HEK293 (cell line): ENCODE measurements around the gene MYO1E.

ENCODE experiments used
- CTCF ChIA-PET: fragments of 350-600 bp; formaldehyde crosslinking; extraction: SDS; loops from one replicate; lab custom pipeline; 2021; ENCODE audit warnings: antibody characterized with exemption; lab: Yijun Ruan, JAX
- POLR2A ChIA-PET: fragments of 300-600 bp; formaldehyde crosslinking; extraction: SDS; loops from one replicate; lab custom pipeline; 2020; ENCODE audit warnings: antibody characterized with exemption, inconsistent platforms; lab: Yijun Ruan, JAX
- H3K27ac ChIP-seq: fragments of 200-500 bp; sonication (Bioruptor generic); 2 replicates; pipeline ENCODE4 v1.5.1; 2014; ENCODE audit warnings: low read depth, low read length, control low read depth, inconsistent platforms; ENCODE audit errors: extremely low read depth
- H3K36me3 ChIP-seq, 2 experiments: fragments of 200-500 bp in 1 of 2; sonication (Bioruptor generic) in 1 of 2; 1 replicate in 1 of 2; 2 replicates in 1 of 2; pipeline ENCODE4 v1.5.1; 2014 to 2017; ENCODE audit warnings: inconsistent platforms in 2 of 2, low read length in 2 of 2; ENCODE audit not compliant: control insufficient read depth in 2 of 2, insufficient read depth in 1 of 2
- H3K4me1 ChIP-seq: fragments of 200-500 bp; sonication (Bioruptor generic); 2 replicates; pipeline ENCODE4 v1.5.1; 2014; ENCODE audit warnings: mild to moderate bottlenecking, low read length, inconsistent platforms; ENCODE audit not compliant: control insufficient read depth, insufficient read depth
- H3K4me3 ChIP-seq: 2 replicates; pipeline ENCODE4 v1.5.1; 2011; ENCODE audit warnings: low read depth, mild to moderate bottlenecking, control low read depth, low read length, moderate library complexity
- H3K9me3 ChIP-seq: fragments of 200-500 bp; sonication (Bioruptor generic); 2 replicates; pipeline ENCODE4 v1.5.1; 2014; ENCODE audit warnings: low read depth, low read length, inconsistent platforms; ENCODE audit not compliant: control insufficient read depth, insufficient read depth
- BCL11B ChIP-seq: fragments of 450-650 bp; formaldehyde crosslinking; IDR thresholded peaks from 2 replicates; pipeline ENCODE4 v1.5.1; 2016; ENCODE audit warnings: low read depth, missing biosample characterization, missing genetic modification characterization
- ELK4 ChIP-seq: IDR thresholded peaks from 2 replicates; pipeline ENCODE4 v1.6.1; 2011; ENCODE audit warnings: mild to moderate bottlenecking, low read depth, low read length, borderline replicate concordance
- HIC1 ChIP-seq: fragments of 450-650 bp; formaldehyde crosslinking; IDR thresholded peaks from 2 replicates; pipeline ENCODE4 v1.5.1; 2016; ENCODE audit warnings: missing biosample characterization, missing genetic modification characterization
- KLF1 ChIP-seq: fragments of 450-650 bp; formaldehyde crosslinking; IDR thresholded peaks from 2 replicates; pipeline ENCODE4 v1.5.1; 2016; ENCODE audit warnings: missing biosample characterization, missing genetic modification characterization
- KLF7 ChIP-seq: fragments of 450-650 bp; formaldehyde crosslinking; IDR thresholded peaks from 2 replicates; pipeline ENCODE4 v1.5.1; 2016; ENCODE audit warnings: missing biosample characterization, missing genetic modification characterization, borderline replicate concordance
- SETDB1 ChIP-seq: IDR thresholded peaks from one replicate; pipeline ENCODE4 v1.6.1; 2017; ENCODE audit warnings: mild to moderate bottlenecking, low read length, moderate library complexity, mixed read lengths; ENCODE audit not compliant: insufficient read length
- ZBTB49 ChIP-seq: fragments of 450-650 bp; formaldehyde crosslinking; IDR thresholded peaks from 2 replicates; pipeline ENCODE4 v1.5.1; 2016; ENCODE audit warnings: missing biosample characterization, missing genetic modification characterization, low read depth
- ZNF169 ChIP-seq: fragments of 450-650 bp; formaldehyde crosslinking; IDR thresholded peaks from 2 replicates; pipeline ENCODE4 v1.5.1; 2016; ENCODE audit warnings: missing biosample characterization, missing genetic modification characterization
- ZNF266 ChIP-seq: fragments of 450-650 bp; formaldehyde crosslinking; IDR thresholded peaks from 2 replicates; pipeline ENCODE4 v1.5.1; 2016; ENCODE audit warnings: missing biosample characterization, missing genetic modification characterization, low read depth
- ZNF394 ChIP-seq: fragments of 450-650 bp; formaldehyde crosslinking; IDR thresholded peaks from 2 replicates; pipeline ENCODE4 v1.5.1; 2016; ENCODE audit warnings: missing biosample characterization, missing genetic modification characterization, mild to moderate bottlenecking, moderate library complexity, borderline replicate concordance
- ZNF449 ChIP-seq: fragments of 450-650 bp; formaldehyde crosslinking; IDR thresholded peaks from 2 replicates; pipeline ENCODE4 v1.5.1; 2017; ENCODE audit warnings: missing biosample characterization, mild to moderate bottlenecking, missing genetic modification characterization, moderate library complexity
- ZNF571 ChIP-seq: fragments of 450-650 bp; formaldehyde crosslinking; IDR thresholded peaks from 2 replicates; pipeline ENCODE4 v1.5.0; 2017; ENCODE audit warnings: missing biosample characterization, missing genetic modification characterization
- ZNF624 ChIP-seq: fragments of 450-650 bp; formaldehyde crosslinking; IDR thresholded peaks from 2 replicates; pipeline ENCODE4 v1.5.1; 2017; ENCODE audit warnings: missing biosample characterization, missing genetic modification characterization
- ZNF830 ChIP-seq: fragments of 450-650 bp; IDR thresholded peaks from 2 replicates; pipeline ENCODE4 v1.5.0; 2018; ENCODE audit warnings: missing biosample characterization, missing genetic modification characterization, low read depth, mild to moderate bottlenecking, moderate library complexity
- ZSCAN18 ChIP-seq: fragments of 450-650 bp; formaldehyde crosslinking; IDR thresholded peaks from 2 replicates; pipeline ENCODE4 v1.5.1; 2016; ENCODE audit warnings: missing biosample characterization, missing genetic modification characterization
- TF ChIP-seq, protein P1 (sequence below): fragments of 450-650 bp; formaldehyde crosslinking; IDR thresholded peaks from 2 replicates; pipeline ENCODE4 v1.5.1; 2016; ENCODE audit warnings: missing biosample characterization, missing genetic modification characterization, borderline replicate concordance
- TF ChIP-seq, protein P2 (sequence below): fragments of 450-650 bp; formaldehyde crosslinking; conservative IDR thresholded peaks from 2 replicates; pipeline ENCODE4 v1.5.1; 2016; ENCODE audit warnings: low read depth, missing biosample characterization, missing genetic modification characterization

Gene MYO1E

DNA sequence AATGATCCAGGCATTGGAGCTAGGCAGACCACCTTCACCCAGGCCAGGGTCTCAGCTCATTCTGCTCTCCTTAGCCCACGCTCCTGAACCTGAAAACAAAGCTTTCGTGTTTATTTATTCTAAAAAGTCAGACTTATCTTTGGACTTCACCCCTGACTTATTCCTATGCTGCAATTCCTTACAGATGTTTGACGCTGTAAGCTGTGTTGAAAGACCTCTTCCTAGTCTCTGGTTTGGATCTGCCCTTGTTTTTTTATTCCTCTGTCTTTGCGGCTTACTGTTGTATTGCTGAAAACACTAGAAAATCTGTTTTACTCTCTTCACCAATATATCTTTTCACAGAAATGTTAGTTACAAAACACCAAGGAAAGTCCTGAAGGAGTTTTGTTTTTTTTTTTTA is 206.5 kb downstream of the MYO1E start:
- peaks cover 4 to 5% of the 10 kb centered on the region in 2 experiments; a peak in 2 of 3 replicates for H3K36me3 ChIP-seq
- 0 out of 2 replicates have a peak overlapping the region, but pooled peaks have one; percentile 37 for H3K27ac ChIP-seq
- CTCF ChIA-PET: interaction anchor here (0.6 to 1.8 kb wide), 4 partner anchors 8 to 363 kb away, joined by 3 to 13 read pairs (median 4); no protein-coding TSS in a partner anchor

DNA sequence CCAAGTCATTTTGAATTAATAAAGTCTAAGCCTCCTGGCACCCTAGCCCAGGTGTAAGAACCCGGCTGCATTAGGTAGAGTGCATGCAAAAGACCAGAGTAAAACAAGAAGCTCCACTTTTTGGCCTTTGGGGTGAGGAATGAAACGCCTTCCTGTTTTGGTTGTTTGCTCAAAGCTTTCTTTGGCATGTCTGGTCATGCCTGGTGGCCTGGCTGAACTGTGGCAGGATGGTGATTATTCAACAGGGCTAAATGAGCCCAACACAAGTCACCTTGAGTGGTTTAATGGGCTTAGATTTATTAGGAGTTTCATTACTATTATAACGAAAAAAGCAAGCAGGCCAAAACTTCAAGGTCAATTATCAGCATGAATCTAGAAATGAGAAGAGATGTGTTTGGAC is 206.9 kb downstream of the MYO1E start:
- 0 out of 2 replicates have a peak overlapping the region, but pooled peaks have one; percentile 37 for H3K27ac ChIP-seq
- CTCF ChIA-PET: interaction anchor here (1.0 to 1.8 kb wide), 3 partner anchors 9 to 363 kb away, joined by 3 to 13 read pairs (median 4); no protein-coding TSS in a partner anchor
- TF ChIP-seq HIC1 (tag by site-specific recombination): no peak
- TF ChIP-seq, protein P1, sequence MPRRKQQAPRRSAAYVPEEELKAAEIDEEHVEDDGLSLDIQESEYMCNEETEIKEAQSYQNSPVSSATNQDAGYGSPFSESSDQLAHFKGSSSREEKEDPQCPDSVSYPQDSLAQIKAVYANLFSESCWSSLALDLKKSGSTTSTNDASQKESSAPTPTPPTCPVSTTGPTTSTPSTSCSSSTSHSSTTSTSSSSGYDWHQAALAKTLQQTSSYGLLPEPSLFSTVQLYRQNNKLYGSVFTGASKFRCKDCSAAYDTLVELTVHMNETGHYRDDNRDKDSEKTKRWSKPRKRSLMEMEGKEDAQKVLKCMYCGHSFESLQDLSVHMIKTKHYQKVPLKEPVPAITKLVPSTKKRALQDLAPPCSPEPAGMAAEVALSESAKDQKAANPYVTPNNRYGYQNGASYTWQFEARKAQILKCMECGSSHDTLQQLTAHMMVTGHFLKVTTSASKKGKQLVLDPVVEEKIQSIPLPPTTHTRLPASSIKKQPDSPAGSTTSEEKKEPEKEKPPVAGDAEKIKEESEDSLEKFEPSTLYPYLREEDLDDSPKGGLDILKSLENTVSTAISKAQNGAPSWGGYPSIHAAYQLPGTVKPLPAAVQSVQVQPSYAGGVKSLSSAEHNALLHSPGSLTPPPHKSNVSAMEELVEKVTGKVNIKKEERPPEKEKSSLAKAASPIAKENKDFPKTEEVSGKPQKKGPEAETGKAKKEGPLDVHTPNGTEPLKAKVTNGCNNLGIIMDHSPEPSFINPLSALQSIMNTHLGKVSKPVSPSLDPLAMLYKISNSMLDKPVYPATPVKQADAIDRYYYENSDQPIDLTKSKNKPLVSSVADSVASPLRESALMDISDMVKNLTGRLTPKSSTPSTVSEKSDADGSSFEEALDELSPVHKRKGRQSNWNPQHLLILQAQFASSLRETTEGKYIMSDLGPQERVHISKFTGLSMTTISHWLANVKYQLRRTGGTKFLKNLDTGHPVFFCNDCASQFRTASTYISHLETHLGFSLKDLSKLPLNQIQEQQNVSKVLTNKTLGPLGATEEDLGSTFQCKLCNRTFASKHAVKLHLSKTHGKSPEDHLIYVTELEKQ (tag by site-specific recombination): no peak
- no peak for TF ChIP-seq ZNF571 (tag by site-specific recombination)
- no peak for TF ChIP-seq ZNF830 (tag by site-specific recombination)
- TF ChIP-seq ZNF624 (tag by site-specific recombination): no peak
- no peak for TF ChIP-seq ZNF169 (tag by site-specific recombination)
- no peak for TF ChIP-seq ELK4
- peak; percentile 55; the same call in 1 of the 2 replicates for TF ChIP-seq ZNF449
- TF ChIP-seq, protein P2, sequence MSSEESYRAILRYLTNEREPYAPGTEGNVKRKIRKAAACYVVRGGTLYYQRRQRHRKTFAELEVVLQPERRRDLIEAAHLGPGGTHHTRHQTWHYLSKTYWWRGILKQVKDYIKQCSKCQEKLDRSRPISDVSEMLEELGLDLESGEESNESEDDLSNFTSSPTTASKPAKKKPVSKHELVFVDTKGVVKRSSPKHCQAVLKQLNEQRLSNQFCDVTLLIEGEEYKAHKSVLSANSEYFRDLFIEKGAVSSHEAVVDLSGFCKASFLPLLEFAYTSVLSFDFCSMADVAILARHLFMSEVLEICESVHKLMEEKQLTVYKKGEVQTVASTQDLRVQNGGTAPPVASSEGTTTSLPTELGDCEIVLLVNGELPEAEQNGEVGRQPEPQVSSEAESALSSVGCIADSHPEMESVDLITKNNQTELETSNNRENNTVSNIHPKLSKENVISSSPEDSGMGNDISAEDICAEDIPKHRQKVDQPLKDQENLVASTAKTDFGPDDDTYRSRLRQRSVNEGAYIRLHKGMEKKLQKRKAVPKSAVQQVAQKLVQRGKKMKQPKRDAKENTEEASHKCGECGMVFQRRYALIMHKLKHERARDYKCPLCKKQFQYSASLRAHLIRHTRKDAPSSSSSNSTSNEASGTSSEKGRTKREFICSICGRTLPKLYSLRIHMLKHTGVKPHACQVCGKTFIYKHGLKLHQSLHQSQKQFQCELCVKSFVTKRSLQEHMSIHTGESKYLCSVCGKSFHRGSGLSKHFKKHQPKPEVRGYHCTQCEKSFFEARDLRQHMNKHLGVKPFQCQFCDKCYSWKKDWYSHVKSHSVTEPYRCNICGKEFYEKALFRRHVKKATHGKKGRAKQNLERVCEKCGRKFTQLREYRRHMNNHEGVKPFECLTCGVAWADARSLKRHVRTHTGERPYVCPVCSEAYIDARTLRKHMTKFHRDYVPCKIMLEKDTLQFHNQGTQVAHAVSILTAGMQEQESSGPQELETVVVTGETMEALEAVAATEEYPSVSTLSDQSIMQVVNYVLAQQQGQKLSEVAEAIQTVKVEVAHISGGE: no peak
- TF ChIP-seq ZNF394: no peak
- no peak for TF ChIP-seq BCL11B (tag by site-specific recombination)
- no peak for TF ChIP-seq SETDB1
- no peak for TF ChIP-seq ZNF266
- TF ChIP-seq ZBTB49 (tag by site-specific recombination): peak; percentile 44; the same call in 1 of the 2 replicates
- no peak for TF ChIP-seq KLF7 (tag by site-specific recombination)
- no peak for TF ChIP-seq ZSCAN18 (tag by site-specific recombination)

More for the DNA sequence above, 206.5 kb downstream of the MYO1E start:
- H3K9me3 ChIP-seq: no peaks in the 10 kb centered on the region
- H3K4me3 ChIP-seq: no peak overlapping the region
- no peak for TF ChIP-seq KLF1
- POLR2A ChIA-PET: no interaction called here
- H3K4me1 ChIP-seq: peaks cover 5% of the 10 kb centered on the region; the same call in 1 of the 2 replicates

More for the DNA sequence above, 206.9 kb downstream of the MYO1E start:
- POLR2A ChIA-PET: no interaction called here
- H3K36me3 ChIP-seq: peaks cover 4 to 7% of the 10 kb centered on the region in 2 experiments; a peak in 2 of 3 replicates
- peaks cover 5% of the 10 kb centered on the region; the same call in 1 of the 2 replicates for H3K4me1 ChIP-seq
- no peak overlapping the region for H3K4me3 ChIP-seq
- no peaks in the 10 kb centered on the region for H3K9me3 ChIP-seq
